ENCODE results near the gene STPG4. TPM values are rescaled to one million over a fixed set of nuclear protein-coding genes. Genes with fewer than 3 reads are reported as not detected.

The STPG4 gene
- total RNA-seq, 1 donor from 2014 or later, result 0.64 TPM

DNA sequence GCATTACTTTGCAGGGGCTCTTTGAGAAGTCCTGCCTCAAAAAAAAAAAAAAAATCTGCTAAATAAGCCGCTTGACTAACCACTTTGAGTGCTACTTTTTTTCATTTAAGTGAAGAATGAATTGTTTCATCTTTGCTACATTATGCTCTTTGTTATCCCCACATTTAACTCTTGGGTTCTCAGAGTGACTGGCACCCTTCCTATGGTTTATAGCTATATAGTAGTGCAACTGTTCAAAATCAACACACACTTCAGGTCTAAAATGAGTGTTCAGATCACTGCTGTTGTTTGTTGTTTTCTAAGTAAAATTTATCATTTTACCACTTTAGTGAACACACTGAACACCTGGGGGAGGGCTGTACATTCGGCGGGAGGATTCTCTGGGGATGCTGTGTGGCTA, 13.6 kb downstream of the STPG4 start:
- Histone ChIP-seq H3K36me3 (ENCODE audit: insufficient read depth, low read length) (peaks cover 35% of the 10 kb centered on the region), H3K4me1 (ENCODE audit: insufficient read depth, low read length) (no peaks in the 10 kb centered on the region), H3K27ac (ENCODE audit: low read depth, low read length) (no peak overlapping the region), H2AFZ (ENCODE audit: low read depth, low read length) (no peak overlapping the region), H3K79me2 (ENCODE audit: insufficient read depth, low read length) (no peaks in the 10 kb centered on the region), H4K20me1 (ENCODE audit: insufficient read depth, low read length) (no peaks in the 10 kb centered on the region), H3K27me3 (ENCODE audit: insufficient read depth, low read length) (no peaks in the 10 kb centered on the region), H3K9me3 (ENCODE audit: insufficient read depth, low read depth, low read length) (no peaks in the 10 kb centered on the region), H3K4me2 (ENCODE audit: low read length) (no peak overlapping the region), H3K9ac (ENCODE audit: low read length) (no peak overlapping the region), H3K4me3 (ENCODE audit: insufficient read depth, low read depth, low read length) (no peak overlapping the region)
- H3K36me3 Mint-ChIP-seq (ENCODE audit: low read depth, unreplicated experiment), result peaks cover 42% of the 10 kb centered on the region
- H3K4me3 Mint-ChIP-seq (ENCODE audit: unreplicated experiment), result no peak overlapping the region
- TF ChIP-seq, protein P1, sequence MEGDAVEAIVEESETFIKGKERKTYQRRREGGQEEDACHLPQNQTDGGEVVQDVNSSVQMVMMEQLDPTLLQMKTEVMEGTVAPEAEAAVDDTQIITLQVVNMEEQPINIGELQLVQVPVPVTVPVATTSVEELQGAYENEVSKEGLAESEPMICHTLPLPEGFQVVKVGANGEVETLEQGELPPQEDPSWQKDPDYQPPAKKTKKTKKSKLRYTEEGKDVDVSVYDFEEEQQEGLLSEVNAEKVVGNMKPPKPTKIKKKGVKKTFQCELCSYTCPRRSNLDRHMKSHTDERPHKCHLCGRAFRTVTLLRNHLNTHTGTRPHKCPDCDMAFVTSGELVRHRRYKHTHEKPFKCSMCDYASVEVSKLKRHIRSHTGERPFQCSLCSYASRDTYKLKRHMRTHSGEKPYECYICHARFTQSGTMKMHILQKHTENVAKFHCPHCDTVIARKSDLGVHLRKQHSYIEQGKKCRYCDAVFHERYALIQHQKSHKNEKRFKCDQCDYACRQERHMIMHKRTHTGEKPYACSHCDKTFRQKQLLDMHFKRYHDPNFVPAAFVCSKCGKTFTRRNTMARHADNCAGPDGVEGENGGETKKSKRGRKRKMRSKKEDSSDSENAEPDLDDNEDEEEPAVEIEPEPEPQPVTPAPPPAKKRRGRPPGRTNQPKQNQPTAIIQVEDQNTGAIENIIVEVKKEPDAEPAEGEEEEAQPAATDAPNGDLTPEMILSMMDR (IDR thresholded peaks at IDR 0.05; ENCODE audit: insufficient read depth, low read depth, low read length), result no peak
- TF ChIP-seq EZH2 (IDR thresholded peaks at IDR 0.05; ENCODE audit: insufficient read depth, low read length), result no peak
- FAIRE-seq (no peak), DNase-seq (ENCODE audit: low read depth) (no peak)
- H3K27me3 Mint-ChIP-seq (ENCODE audit: low read depth, unreplicated experiment), result no peaks in the 10 kb centered on the region
- peaks cover 10% of the 10 kb centered on the region for H3K4me1 Mint-ChIP-seq (ENCODE audit: low read depth, unreplicated experiment)
- H3K27ac Mint-ChIP-seq (ENCODE audit: unreplicated experiment), result no peak overlapping the region
- H3K9me3 Mint-ChIP-seq (ENCODE audit: unreplicated experiment), result peaks cover 14% of the 10 kb centered on the region

DNA sequence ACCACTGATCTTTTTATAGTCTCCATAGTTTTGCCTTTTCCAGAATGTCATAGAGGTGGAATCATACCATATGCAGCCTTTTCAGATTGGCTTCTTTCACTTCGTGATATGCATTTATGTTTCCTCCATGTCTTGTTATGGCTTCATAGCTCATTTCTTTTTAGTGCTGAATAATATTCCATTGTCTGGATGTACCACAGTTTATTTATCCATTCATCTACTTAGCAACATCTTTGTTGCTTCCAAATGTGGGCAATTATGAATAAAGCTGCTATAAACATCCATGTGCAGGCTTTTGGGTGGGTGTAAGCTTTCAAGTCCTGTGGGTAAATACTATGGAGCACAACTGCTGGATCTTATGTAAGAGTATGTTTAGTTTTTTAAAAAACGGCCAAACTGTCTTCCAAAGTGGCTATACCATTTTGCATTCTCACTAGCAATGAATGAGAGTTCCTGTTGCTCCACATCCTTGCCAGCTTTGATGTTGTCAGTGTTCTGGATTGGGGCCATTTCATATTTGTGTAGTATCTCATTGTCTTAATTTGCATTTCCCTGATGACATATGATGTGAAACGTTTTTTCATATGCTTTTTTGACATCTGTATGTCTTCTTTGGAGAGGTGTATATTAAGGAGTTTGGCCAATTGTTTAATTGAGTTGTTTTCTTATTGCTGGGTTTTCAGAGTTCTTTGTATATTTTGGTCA, 20.6 kb downstream of the STPG4 start:
- no peaks in the 10 kb centered on the region for H3K27me3 Mint-ChIP-seq (ENCODE audit: low read depth, unreplicated experiment)
- H3K4me3 ChIP-seq (ENCODE audit: insufficient read depth, low read depth, low read length), result no peak overlapping the region

More for the DNA sequence above, 20.6 kb downstream of the STPG4 start:
- no peaks in the 10 kb centered on the region for H3K27me3 ChIP-seq (ENCODE audit: insufficient read depth, low read length)
- DNase-seq (ENCODE audit: low read depth), result no peak
- H3K4me2 ChIP-seq (ENCODE audit: low read length), result no peak overlapping the region
- H2AFZ ChIP-seq (ENCODE audit: low read depth, low read length), result no peak overlapping the region
- no peaks in the 10 kb centered on the region for H3K4me1 Mint-ChIP-seq (ENCODE audit: low read depth, unreplicated experiment)
- H3K9ac ChIP-seq (ENCODE audit: low read length), result no peak overlapping the region
- no peak overlapping the region for H3K4me3 Mint-ChIP-seq (ENCODE audit: unreplicated experiment)
- H3K79me2 ChIP-seq (ENCODE audit: insufficient read depth, low read length), result no peaks in the 10 kb centered on the region
- peaks cover 8% of the 10 kb centered on the region for H3K36me3 ChIP-seq (ENCODE audit: insufficient read depth, low read length)
- peaks cover 13% of the 10 kb centered on the region for H3K9me3 Mint-ChIP-seq (ENCODE audit: unreplicated experiment)
- no peak for TF ChIP-seq EZH2 (IDR thresholded peaks at IDR 0.05; ENCODE audit: insufficient read depth, low read length)
- TF ChIP-seq, protein P1 (IDR thresholded peaks at IDR 0.05; ENCODE audit: insufficient read depth, low read depth, low read length), result no peak
- H3K36me3 Mint-ChIP-seq (ENCODE audit: low read depth, unreplicated experiment), result peaks cover 32% of the 10 kb centered on the region
- no peaks in the 10 kb centered on the region for H4K20me1 ChIP-seq (ENCODE audit: insufficient read depth, low read length)
- H3K27ac Mint-ChIP-seq (ENCODE audit: unreplicated experiment), result no peak overlapping the region
- no peaks in the 10 kb centered on the region for H3K9me3 ChIP-seq (ENCODE audit: insufficient read depth, low read depth, low read length)
- FAIRE-seq, result no peak
- no peaks in the 10 kb centered on the region for H3K4me1 ChIP-seq (ENCODE audit: insufficient read depth, low read length)
- H3K27ac ChIP-seq (ENCODE audit: low read depth, low read length), result no peak overlapping the region

Measured in astrocyte (in vitro differentiated cells and primary cell).